ENCODE data around the gene CREBBP. TPM values are rescaled to one million over a fixed set of nuclear protein-coding genes. Genes with fewer than 3 reads are reported as not detected.
"Not testable (repeated sequence)": the region's sequence is repeated elsewhere in the genome, so short reads cannot be mapped to it uniquely, and the experiment has no call there.

Gene CREBBP
- 141 to 151 TPM (median 148 TPM) in 3 replicates for total RNA-seq

DNA sequence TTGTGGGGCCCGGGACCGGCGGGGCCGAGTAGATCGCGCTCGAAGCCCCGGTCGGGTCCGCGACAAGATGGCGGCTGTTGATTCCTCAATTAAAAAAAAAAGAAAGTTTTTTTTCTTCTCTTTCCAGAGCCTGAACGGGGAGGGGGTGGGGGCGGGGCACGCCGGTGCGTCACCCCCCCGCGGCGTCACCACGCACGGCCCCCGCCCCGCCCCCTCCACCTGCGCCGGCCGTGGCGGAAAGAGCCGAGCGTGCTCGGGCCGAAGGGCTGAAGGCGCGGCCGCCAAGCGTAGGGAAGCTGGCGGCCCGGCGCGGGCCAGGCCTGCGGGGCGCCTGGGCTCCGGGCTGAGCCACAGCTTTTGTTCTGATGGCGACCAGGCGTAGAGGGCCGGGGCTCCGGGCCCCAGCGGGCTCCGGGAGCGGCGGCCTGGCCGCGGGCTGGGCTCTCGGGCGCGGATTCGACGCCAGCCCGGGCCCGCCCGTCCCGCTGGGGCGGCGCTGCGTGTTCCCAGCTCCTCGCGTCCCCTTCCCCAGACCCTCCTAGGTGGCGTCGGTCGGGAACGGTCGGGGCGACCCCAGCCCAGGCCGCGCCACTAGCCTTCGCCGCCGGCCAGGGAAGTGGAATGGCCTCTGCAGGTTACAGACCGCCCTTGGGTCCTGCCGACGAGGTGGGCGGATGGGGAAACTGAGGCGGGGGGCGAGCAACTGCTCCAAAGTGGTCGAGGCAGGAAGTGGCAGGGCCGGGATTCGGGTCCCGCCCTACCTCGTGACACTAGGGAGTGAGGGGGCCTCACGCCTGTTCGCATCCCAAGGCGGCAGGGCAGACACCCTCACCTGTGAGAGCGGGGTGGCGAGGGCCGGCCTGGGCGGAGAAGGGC, at the start of gene CREBBP:
CREBBP (minus strand) TSS at position 91 of the 876 bp plus-strand sequence. CDS start 797 bp downstream, outside the sequence.
- Mint-ChIP-seq H3K4me1 (peaks cover 38% of the 10 kb centered on the region), H3K4me3 (peak within 1 kb of the TSS; percentile 90), H3K9me3 (no peaks in the 10 kb centered on the region), H3K27ac (peak within 1 kb of the TSS; percentile 84), H3K27me3 (ENCODE audit: low read depth) (no peaks in the 10 kb centered on the region), H3K36me3 (no peaks in the 10 kb centered on the region)
- TF ChIP-seq, protein P1, sequence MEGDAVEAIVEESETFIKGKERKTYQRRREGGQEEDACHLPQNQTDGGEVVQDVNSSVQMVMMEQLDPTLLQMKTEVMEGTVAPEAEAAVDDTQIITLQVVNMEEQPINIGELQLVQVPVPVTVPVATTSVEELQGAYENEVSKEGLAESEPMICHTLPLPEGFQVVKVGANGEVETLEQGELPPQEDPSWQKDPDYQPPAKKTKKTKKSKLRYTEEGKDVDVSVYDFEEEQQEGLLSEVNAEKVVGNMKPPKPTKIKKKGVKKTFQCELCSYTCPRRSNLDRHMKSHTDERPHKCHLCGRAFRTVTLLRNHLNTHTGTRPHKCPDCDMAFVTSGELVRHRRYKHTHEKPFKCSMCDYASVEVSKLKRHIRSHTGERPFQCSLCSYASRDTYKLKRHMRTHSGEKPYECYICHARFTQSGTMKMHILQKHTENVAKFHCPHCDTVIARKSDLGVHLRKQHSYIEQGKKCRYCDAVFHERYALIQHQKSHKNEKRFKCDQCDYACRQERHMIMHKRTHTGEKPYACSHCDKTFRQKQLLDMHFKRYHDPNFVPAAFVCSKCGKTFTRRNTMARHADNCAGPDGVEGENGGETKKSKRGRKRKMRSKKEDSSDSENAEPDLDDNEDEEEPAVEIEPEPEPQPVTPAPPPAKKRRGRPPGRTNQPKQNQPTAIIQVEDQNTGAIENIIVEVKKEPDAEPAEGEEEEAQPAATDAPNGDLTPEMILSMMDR (IDR thresholded peaks at IDR 0.05; ENCODE audit: unreplicated experiment), result no peak
- DNase-seq (ENCODE audit: low spot score in 2 of 2, unreplicated experiment in 2 of 2), result peak; percentile 87 to 90

DNA sequence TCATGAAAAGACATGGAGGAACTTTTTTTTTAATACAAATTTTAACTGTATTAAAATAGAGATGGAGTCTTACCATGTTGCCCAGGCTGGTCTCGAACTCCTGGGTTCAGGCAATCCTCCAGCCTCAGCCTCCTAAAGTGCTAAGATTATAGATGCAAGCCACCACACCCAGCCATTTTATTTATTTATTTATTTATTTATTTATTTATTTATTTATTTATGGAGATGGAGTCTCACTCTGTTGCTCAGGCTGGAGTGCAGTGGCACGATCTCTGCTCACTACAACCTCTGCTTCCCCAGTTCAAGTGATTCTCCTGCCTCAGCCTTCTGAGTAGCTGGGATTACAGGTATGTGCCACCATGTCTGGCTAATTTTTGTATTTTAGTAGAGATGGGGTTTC, 46.6 kb upstream of the CREBBP start:
- H3K9me3 Mint-ChIP-seq, result peaks cover 10% of the 10 kb centered on the region
- DNase-seq (ENCODE audit: low spot score in 2 of 2, unreplicated experiment in 2 of 2); H3K27ac Mint-ChIP-seq; H3K4me1 Mint-ChIP-seq; H3K27me3 Mint-ChIP-seq (ENCODE audit: low read depth); H3K36me3 Mint-ChIP-seq; H3K4me3 Mint-ChIP-seq: not testable (repeated sequence)

DNA sequence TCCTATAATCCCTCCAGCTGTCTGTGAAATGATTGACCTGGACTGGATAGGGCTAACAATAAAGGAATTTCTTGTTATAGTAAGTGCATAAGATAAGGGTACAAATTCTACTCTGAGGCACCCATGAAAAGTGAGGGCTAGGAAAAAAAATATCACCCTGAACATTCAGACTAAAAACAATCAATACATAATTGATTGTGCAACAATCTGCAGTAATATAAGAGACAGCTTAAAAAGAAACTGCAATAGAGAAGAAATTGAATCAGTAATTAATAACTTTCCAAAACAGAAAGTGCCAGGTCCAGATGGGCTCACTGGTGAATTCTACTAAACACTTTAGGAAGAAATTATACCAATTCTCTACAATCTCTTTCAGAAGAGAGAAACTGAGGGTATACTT, 44.2 kb upstream of the CREBBP start:
- Mint-ChIP-seq H3K9me3 (peaks cover 2% of the 10 kb centered on the region), H3K27me3 (ENCODE audit: low read depth) (peaks cover 10% of the 10 kb centered on the region), H3K27ac (no peak overlapping the region), H3K4me1 (no peaks in the 10 kb centered on the region), H3K36me3 (no peaks in the 10 kb centered on the region), H3K4me3 (no peak overlapping the region)
- TF ChIP-seq, protein P1 (IDR thresholded peaks at IDR 0.05; ENCODE audit: unreplicated experiment), result no peak
- no peak for DNase-seq (ENCODE audit: low spot score in 2 of 2, unreplicated experiment in 2 of 2)

DNA sequence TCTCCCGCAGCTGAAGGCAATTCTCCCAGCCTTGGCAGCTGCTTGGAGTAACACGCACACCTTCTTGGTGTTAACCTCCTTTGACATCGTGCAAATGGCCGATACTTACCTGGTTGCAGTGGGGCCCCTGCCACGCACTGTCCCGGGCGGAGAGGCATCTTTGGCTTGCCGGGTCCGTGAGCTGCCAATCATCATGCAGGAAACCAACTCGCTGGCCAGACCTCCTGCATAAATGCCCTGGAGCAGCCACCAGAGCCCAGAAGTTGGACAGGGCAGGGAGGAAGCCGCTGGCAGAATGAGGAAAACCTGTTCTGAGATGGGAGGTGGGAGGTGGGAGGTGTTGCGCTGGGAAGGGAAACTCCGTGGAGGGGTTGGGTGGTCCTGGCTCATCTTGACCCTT, 41.7 kb upstream of the CREBBP start:
- peaks cover 10% of the 10 kb centered on the region for H3K9me3 Mint-ChIP-seq
- no peak for DNase-seq (ENCODE audit: low spot score in 2 of 2, unreplicated experiment in 2 of 2)
- TF ChIP-seq, protein P1 (IDR thresholded peaks at IDR 0.05; ENCODE audit: unreplicated experiment), result no peak
- no peak overlapping the region for H3K4me3 Mint-ChIP-seq
- no peaks in the 10 kb centered on the region for H3K4me1 Mint-ChIP-seq
- H3K27ac Mint-ChIP-seq, result no peak overlapping the region
- peaks cover 10% of the 10 kb centered on the region for H3K27me3 Mint-ChIP-seq (ENCODE audit: low read depth)
- no peaks in the 10 kb centered on the region for H3K36me3 Mint-ChIP-seq

DNA sequence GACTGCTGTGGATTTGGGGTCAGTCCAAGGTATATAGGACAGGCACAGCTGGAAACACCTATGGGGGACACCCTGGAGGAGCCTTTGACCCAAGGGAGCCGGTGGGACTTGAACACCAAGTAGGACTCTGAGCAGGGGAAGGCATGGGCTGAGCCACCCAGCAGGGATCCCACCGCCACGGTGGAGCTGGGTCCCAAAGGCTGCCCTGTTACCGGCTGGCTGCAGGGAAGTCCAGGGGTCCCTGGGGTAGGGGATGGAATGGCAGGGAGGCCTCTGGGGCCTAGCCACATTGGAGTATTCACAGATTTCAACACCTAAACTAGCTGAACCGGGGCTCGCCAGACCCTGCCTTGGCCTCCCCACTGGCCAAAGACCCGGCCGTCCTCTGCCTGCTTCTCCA, 39.7 kb upstream of the CREBBP start:
- peaks cover 10% of the 10 kb centered on the region for H3K9me3 Mint-ChIP-seq
- H3K36me3 Mint-ChIP-seq, result no peaks in the 10 kb centered on the region
- no peak overlapping the region for H3K27ac Mint-ChIP-seq
- H3K27me3 Mint-ChIP-seq (ENCODE audit: low read depth), result peaks cover 10% of the 10 kb centered on the region
- peaks cover 4% of the 10 kb centered on the region for H3K4me1 Mint-ChIP-seq
- TF ChIP-seq, protein P1 (IDR thresholded peaks at IDR 0.05; ENCODE audit: unreplicated experiment), result no peak
- no peak for DNase-seq (ENCODE audit: low spot score in 2 of 2, unreplicated experiment in 2 of 2)
- no peak overlapping the region for H3K4me3 Mint-ChIP-seq

DNA sequence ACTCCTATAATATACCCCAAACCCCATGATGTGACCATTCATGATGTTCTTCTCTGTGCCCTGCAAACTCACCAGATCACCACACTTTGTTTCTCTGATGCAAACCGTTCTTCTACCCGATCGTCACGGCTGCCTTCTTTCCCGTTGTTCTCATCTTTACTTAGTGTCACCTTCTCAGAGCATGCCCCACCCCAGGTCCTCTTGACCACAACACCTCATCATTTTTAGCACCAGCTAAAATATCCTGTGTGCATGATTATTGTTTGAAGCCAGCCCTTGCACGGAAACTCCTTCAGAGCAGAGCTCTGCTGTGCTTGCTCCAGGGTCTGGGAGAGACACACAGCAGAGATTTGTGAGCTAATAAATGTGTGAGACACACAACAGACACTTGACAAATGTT, 38.9 kb upstream of the CREBBP start:
- H3K9me3 Mint-ChIP-seq, result peaks cover 10% of the 10 kb centered on the region
- H3K4me1 Mint-ChIP-seq, result peaks cover 4% of the 10 kb centered on the region
- no peak for DNase-seq (ENCODE audit: low spot score in 2 of 2, unreplicated experiment in 2 of 2)
- peaks cover 10% of the 10 kb centered on the region for H3K27me3 Mint-ChIP-seq (ENCODE audit: low read depth)
- TF ChIP-seq, protein P1 (IDR thresholded peaks at IDR 0.05; ENCODE audit: unreplicated experiment), result no peak
- H3K4me3 Mint-ChIP-seq, result no peak overlapping the region
- no peak overlapping the region for H3K27ac Mint-ChIP-seq
- H3K36me3 Mint-ChIP-seq, result no peaks in the 10 kb centered on the region

Data from mesothelial cell of epicardium (in vitro differentiated cells).